SK-N-SH (cell line): ENCODE data around the gene SYCN. TPM values are rescaled to one million over a fixed set of nuclear protein-coding genes. Genes with fewer than 3 reads are reported as not detected.

Source experiments
- CTCF ChIA-PET: fragments of 300-600, 350-600 bp; formaldehyde crosslinking; extraction: SDS; loops from one replicate; lab custom pipeline; 2021; lab: Yijun Ruan, JAX
- POLR2A ChIA-PET: fragments of 350-600 bp; sonication (Branson Sonifier 250); formaldehyde crosslinking; extraction: SDS; loops from one replicate; lab custom pipeline; 2020; ENCODE audit warnings: antibody characterized with exemption, inconsistent platforms; lab: Yijun Ruan, JAX
- DNase-seq: peaks from one replicate; pipeline ENCODE4 v3.0.0; 2012
- H2AFZ ChIP-seq: fragments of 200-600 bp; sonication (generic); 2 replicates; pipeline ENCODE4 v1.8.1; 2016; ENCODE audit warnings: antibody characterized with exemption, mild to moderate bottlenecking, low read depth
- H3F3A ChIP-seq: fragments of 200-600 bp; sonication (generic); replicated peaks from 2 replicates; pipeline ENCODE3; 2016; ENCODE audit warnings: antibody characterized with exemption, mild to moderate bottlenecking; ENCODE audit not compliant: insufficient read depth
- H3K27ac ChIP-seq, 2 experiments: fragments of 200-500 bp in 1 of 2; fragments of 200-600 bp in 1 of 2; sonication (Bioruptor generic) in 1 of 2; sonication (generic), shearing (Covaris generic) in 1 of 2; 2 replicates each; pipeline versions ENCODE4 v1.5.1 to v1.6.1; 2014 to 2016; ENCODE audit warnings: low read depth in 2 of 2, inconsistent platforms in 1 of 2, low read length in 1 of 2, mild to moderate bottlenecking in 1 of 2, mixed read lengths in 1 of 2
- H3K27me3 ChIP-seq: fragments of 200-600 bp; sonication (generic), shearing (Covaris generic); 2 replicates; pipeline ENCODE4 v1.6.1; 2016; ENCODE audit warnings: mixed run types; ENCODE audit not compliant: insufficient read depth
- H3K36me3 ChIP-seq, 2 experiments: fragments of 200-500 bp in 1 of 2; fragments of 200-600 bp in 1 of 2; sonication (Bioruptor generic) in 1 of 2; sonication (generic) in 1 of 2; replicated peaks in 1 of 2; 2 replicates each; pipeline versions ENCODE3 to v1.5.1; 2014 to 2016; ENCODE audit warnings: low read length in 1 of 2, mild to moderate bottlenecking in 1 of 2; ENCODE audit not compliant: insufficient read depth in 2 of 2, control insufficient read depth in 1 of 2
- H3K4me1 ChIP-seq, 2 experiments: fragments of 200-500 bp in 1 of 2; fragments of 200-600 bp in 1 of 2; sonication (Bioruptor generic) in 1 of 2; sonication (generic), shearing (Covaris generic) in 1 of 2; 2 replicates each; pipeline versions ENCODE4 v1.5.1 to v1.6.1; 2014 to 2016; ENCODE audit warnings: low read depth in 1 of 2, low read length in 1 of 2, mixed run types in 1 of 2; ENCODE audit not compliant: insufficient read depth in 2 of 2, control insufficient read depth in 1 of 2
- H3K4me2 ChIP-seq: fragments of 200-600 bp; sonication (generic), shearing (Covaris generic); 2 replicates; pipeline ENCODE4 v1.6.1; 2017; ENCODE audit warnings: mixed run types
- H3K4me3 ChIP-seq, 2 experiments: fragments of 200-500 bp in 1 of 2; fragments of 200-600 bp in 1 of 2; sonication (Bioruptor generic) in 1 of 2; sonication (generic), shearing (Covaris generic) in 1 of 2; 2 replicates each; pipeline versions ENCODE4 v1.5.1 to v1.8.1; 2014 to 2016; ENCODE audit warnings: low read depth in 2 of 2, inconsistent platforms in 1 of 2, low read length in 1 of 2, mild to moderate bottlenecking in 1 of 2, mixed read lengths in 1 of 2, moderate library complexity in 1 of 2
- H3K79me2 ChIP-seq: fragments of 200-600 bp; sonication (generic); 2 replicates; pipeline ENCODE4 v1.8.1; 2017; ENCODE audit warnings: mild to moderate bottlenecking; ENCODE audit not compliant: insufficient read depth
- H3K9ac ChIP-seq: fragments of 200-600 bp; sonication (generic); 2 replicates; pipeline ENCODE4 v1.6.1; 2017; ENCODE audit warnings: mixed run types
- H3K9me2 ChIP-seq: fragments of 200-600 bp; sonication (generic); 2 replicates; pipeline ENCODE4 v1.6.1; 2017; ENCODE audit warnings: mixed run types
- H3K9me3 ChIP-seq: fragments of 200-600 bp; sonication (generic); 2 replicates; pipeline ENCODE4 v1.6.1; 2017; ENCODE audit warnings: mixed run types, mild to moderate bottlenecking, moderate library complexity
- H4K20me1 ChIP-seq: fragments of 200-600 bp; sonication (generic); 2 replicates; pipeline ENCODE4 v1.6.1; 2017; ENCODE audit warnings: mild to moderate bottlenecking, mixed run types; ENCODE audit not compliant: insufficient read depth
- EZH2phosphoT487 ChIP-seq: fragments of 200-600 bp; sonication (generic); IDR thresholded peaks from 2 replicates; pipeline ENCODE4 v1.6.1; 2017; ENCODE audit warnings: low read depth, mixed run types, mild to moderate bottlenecking, antibody characterized with exemption, moderate library complexity, borderline replicate concordance
- FOSL2 ChIP-seq: IDR thresholded peaks from 2 replicates; pipeline ENCODE4 v1.4.0; 2012; ENCODE audit warnings: low read depth, mild to moderate bottlenecking, moderate library complexity, borderline replicate concordance
- FOXJ3 ChIP-seq: sonication (generic); formaldehyde crosslinking; IDR thresholded peaks from 2 replicates; pipeline ENCODE4 v1.5.1; 2020; ENCODE audit warnings: mild to moderate bottlenecking, missing genetic modification reagents
- GABPA ChIP-seq: IDR thresholded peaks from 2 replicates; pipeline ENCODE4 v1.4.0; 2012; ENCODE audit warnings: low read depth, mild to moderate bottlenecking
- MEF2A ChIP-seq: IDR thresholded peaks from 2 replicates; pipeline ENCODE4 v1.4.0; 2012; ENCODE audit warnings: low read depth, borderline replicate concordance
- MXI1 ChIP-seq: IDR thresholded peaks from 2 replicates; pipeline ENCODE4 v1.6.1; 2012; ENCODE audit warnings: mild to moderate bottlenecking, low read depth, low read length, improper control_type of control experiment
- NFIC ChIP-seq: IDR thresholded peaks from 2 replicates; pipeline ENCODE4 v1.4.0; 2012; ENCODE audit warnings: borderline replicate concordance
- RFX5 ChIP-seq: IDR thresholded peaks from 2 replicates; pipeline ENCODE4 v1.6.1; 2012; ENCODE audit warnings: mild to moderate bottlenecking, improper control_type of control experiment, low read length
- SIN3A ChIP-seq: IDR thresholded peaks from 2 replicates; pipeline ENCODE4 v1.6.1; 2012; ENCODE audit warnings: low read depth, mild to moderate bottlenecking, low read length, moderate library complexity, borderline replicate concordance
- WGBS: methylation state at CpG from one replicate; pipeline ENCODE4 v1.1.6; 2017; ENCODE audit warnings: low lambda C conversion rate; 5-methylcytosine and 5-hydroxymethylcytosine counted together
- polyA plus RNA-seq, 3 experiments: library from polyadenylated mRNA; depleted of rRNA; stranded (reverse); fragments of >200 nt; gene quantifications; 2 replicates each; pipeline ENCODE4 v1.2.3, GENCODE V29; 2012
- TF ChIP-seq, protein P1 (sequence below): IDR thresholded peaks from 2 replicates; pipeline ENCODE4 v1.4.0; 2012; ENCODE audit warnings: low read depth
- TF ChIP-seq, protein P2 (sequence below): IDR thresholded peaks from 2 replicates; pipeline ENCODE4 v1.4.0; 2012; ENCODE audit warnings: low read depth, borderline replicate concordance

SYCN gene
- polyA plus RNA-seq, 1 of the 3 experiments (the other 2 are of a cell fraction) = not detected

DNA sequence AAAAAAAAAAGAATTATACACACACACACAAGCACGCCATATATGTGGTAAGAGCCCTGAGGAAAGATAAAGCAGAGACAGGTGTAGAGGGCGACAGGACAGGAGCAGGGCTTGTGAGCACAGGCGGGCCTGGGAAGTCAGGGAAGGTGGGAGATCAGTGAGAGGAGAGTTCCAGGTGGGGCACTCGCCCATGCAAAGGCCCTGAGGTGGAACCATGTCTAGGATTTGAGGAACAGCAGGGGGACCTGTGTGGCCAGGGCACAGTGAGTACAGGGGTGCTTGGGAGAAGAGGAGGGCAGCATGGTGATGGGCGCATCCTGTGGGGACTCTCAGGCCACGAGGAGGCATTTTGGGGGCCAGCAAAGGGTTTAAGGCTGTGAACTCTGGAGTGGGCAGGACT, 39.8 kb downstream of the SYCN start:
- Histone ChIP-seq H3K9me2 (no peaks in the 10 kb centered on the region), H3F3A (no peaks in the 10 kb centered on the region), H3K9ac (no peak overlapping the region), H3K27me3 (no peaks in the 10 kb centered on the region), H3K4me3 (no peak overlapping the region), H3K4me2 (no peak overlapping the region), H3K9me3 (no peaks in the 10 kb centered on the region), H3K4me1 (peaks cover 0 to 38% of the 10 kb centered on the region in 2 experiments; a peak in 1 of 4 replicates), H3K79me2 (peaks cover 38% of the 10 kb centered on the region), H3K36me3 (peaks cover 0 to 2% of the 10 kb centered on the region in 2 experiments), H3K27ac (no peak overlapping the region), H4K20me1 (peaks cover 39% of the 10 kb centered on the region), H2AFZ (no peak overlapping the region)
- ChIA-PET POLR2A (no interaction called here), CTCF (interaction anchor here (2.0 kb wide), 1 partner anchor 24 kb away, joined by 4 read pairs; no protein-coding TSS in a partner anchor)
- no peak for TF ChIP-seq FOXJ3 (CRISPR knock-in tag)
- TF ChIP-seq NFIC = no peak
- no peak for TF ChIP-seq FOSL2
- no peak for TF ChIP-seq GABPA
- no peak for TF ChIP-seq MEF2A
- no peak for TF ChIP-seq MXI1
- DNase-seq = no peak
- 95% methylated on average over 6 of the region's 6 CpGs for WGBS

DNA sequence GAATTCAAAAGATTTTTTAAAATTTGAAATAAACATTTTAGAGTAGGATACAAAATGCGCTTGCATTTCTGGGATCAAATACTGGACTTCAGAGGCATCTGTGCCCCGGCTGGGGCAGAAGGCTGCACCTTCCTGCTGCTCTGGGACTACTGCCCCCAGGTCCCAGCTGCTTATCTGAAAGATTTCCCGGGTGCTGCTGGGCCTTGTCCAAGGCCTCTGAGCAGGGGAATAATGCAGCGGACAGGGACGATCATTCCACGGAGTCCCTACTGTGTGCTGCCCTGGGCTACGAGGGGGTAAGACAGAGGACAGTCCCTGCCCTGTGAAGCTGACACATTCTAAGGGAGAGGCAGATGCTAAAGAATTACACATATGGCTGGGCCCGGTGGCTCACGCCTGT, 40.4 kb downstream of the SYCN start:
- no peak for DNase-seq
- no peaks in the 10 kb centered on the region for H3K9me2 ChIP-seq
- H3K4me1 ChIP-seq = peaks cover 0 to 39% of the 10 kb centered on the region in 2 experiments; a peak in 1 of 4 replicates
- TF ChIP-seq, protein P1, sequence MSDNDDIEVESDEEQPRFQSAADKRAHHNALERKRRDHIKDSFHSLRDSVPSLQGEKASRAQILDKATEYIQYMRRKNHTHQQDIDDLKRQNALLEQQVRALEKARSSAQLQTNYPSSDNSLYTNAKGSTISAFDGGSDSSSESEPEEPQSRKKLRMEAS = no peak
- TF ChIP-seq, protein P2, sequence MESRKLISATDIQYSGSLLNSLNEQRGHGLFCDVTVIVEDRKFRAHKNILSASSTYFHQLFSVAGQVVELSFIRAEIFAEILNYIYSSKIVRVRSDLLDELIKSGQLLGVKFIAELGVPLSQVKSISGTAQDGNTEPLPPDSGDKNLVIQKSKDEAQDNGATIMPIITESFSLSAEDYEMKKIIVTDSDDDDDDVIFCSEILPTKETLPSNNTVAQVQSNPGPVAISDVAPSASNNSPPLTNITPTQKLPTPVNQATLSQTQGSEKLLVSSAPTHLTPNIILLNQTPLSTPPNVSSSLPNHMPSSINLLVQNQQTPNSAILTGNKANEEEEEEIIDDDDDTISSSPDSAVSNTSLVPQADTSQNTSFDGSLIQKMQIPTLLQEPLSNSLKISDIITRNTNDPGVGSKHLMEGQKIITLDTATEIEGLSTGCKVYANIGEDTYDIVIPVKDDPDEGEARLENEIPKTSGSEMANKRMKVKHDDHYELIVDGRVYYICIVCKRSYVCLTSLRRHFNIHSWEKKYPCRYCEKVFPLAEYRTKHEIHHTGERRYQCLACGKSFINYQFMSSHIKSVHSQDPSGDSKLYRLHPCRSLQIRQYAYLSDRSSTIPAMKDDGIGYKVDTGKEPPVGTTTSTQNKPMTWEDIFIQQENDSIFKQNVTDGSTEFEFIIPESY = no peak
- no peak overlapping the region for H3K4me3 ChIP-seq
- CTCF ChIA-PET = interaction anchor here (1.6 to 2.0 kb wide), 2 partner anchors 24 to 42 kb away, joined by 4 read pairs; no protein-coding TSS in a partner anchor
- H3K36me3 ChIP-seq = no peaks in the 10 kb centered on the region
- H3K9me3 ChIP-seq = no peaks in the 10 kb centered on the region
- 95% methylated on average over 9 of the region's 9 CpGs for WGBS
- H3K9ac ChIP-seq = no peak overlapping the region
- no peaks in the 10 kb centered on the region for H3K27me3 ChIP-seq
- POLR2A ChIA-PET = no interaction called here
- no peak overlapping the region for H2AFZ ChIP-seq
- H4K20me1 ChIP-seq = peaks cover 46% of the 10 kb centered on the region
- no peak overlapping the region for H3K27ac ChIP-seq
- no peaks in the 10 kb centered on the region for H3F3A ChIP-seq
- no peak overlapping the region for H3K4me2 ChIP-seq
- H3K79me2 ChIP-seq = peaks cover 45% of the 10 kb centered on the region

DNA sequence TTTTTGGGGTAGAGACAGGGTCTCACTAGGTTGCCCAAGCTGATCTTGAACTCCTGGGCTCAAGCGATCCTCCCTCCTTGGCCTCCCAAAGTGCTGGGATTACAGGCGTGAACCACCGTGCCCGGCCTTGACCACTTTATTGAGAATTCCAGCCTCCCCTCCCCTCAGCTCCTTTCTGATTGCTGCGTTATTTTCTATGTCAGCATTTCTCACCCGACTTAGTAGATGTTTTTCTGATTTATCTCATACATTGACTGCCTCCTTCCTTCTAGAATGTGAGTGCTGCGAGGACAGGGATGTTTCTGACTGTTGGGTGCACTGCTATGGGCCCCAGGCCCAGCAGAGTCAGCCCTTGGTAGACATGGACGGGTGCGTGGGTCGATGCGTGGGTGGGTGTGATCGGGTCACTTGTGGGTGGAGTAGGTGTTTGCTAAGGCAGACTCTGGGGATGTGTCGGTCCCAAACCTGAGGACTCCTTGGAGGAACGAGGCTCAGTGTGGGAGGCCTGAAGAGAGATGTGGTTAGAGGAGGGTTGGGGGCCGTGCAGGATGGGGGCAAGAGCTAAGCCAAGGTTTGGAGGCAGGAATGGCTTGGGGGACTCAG, 41.5 kb downstream of the SYCN start:
- H3K9me3 ChIP-seq = no peaks in the 10 kb centered on the region
- H3K4me3 ChIP-seq = no peak overlapping the region
- no peak overlapping the region for H3K27ac ChIP-seq
- H4K20me1 ChIP-seq = peaks cover 55% of the 10 kb centered on the region
- H3K4me2 ChIP-seq = no peak overlapping the region
- H3K36me3 ChIP-seq = no peaks in the 10 kb centered on the region
- no peak overlapping the region for H2AFZ ChIP-seq
- peaks cover 0 to 47% of the 10 kb centered on the region in 2 experiments; a peak in 1 of 4 replicates for H3K4me1 ChIP-seq
- ChIA-PET CTCF (interaction anchor here (0.7 to 2.0 kb wide), 4 partner anchors 25 to 152 kb away, joined by 3 to 4 read pairs (median 4); no protein-coding TSS in a partner anchor), POLR2A (no interaction called here)
- DNase-seq = no peak
- no peaks in the 10 kb centered on the region for H3K27me3 ChIP-seq
- no peaks in the 10 kb centered on the region for H3K9me2 ChIP-seq
- no peak overlapping the region for H3K9ac ChIP-seq
- TF ChIP-seq SIN3A (no peak), FOSL2 (no peak), EZH2phosphoT487 (no peak), RFX5 (no peak)
- H3K79me2 ChIP-seq = peaks cover 55% of the 10 kb centered on the region
- 98% methylated on average over 15 of the region's 15 CpGs for WGBS
- no peaks in the 10 kb centered on the region for H3F3A ChIP-seq
